CD4-positive, alpha-beta T cell treated with Interleukin-15 for 4 hours (primary cell): Measurements from ENCODE around the gene WASF2.
"Not testable (repeated sequence)": the region's sequence is repeated elsewhere in the genome, so short reads cannot be mapped to it uniquely, and the experiment has no call there.

ENCODE experiments used
- DNase-seq: peaks from one replicate; pipeline ENCODE4 v3.0.0-alpha.2; 2020; ENCODE audit warnings: low spot score

The WASF2 gene

DNA sequence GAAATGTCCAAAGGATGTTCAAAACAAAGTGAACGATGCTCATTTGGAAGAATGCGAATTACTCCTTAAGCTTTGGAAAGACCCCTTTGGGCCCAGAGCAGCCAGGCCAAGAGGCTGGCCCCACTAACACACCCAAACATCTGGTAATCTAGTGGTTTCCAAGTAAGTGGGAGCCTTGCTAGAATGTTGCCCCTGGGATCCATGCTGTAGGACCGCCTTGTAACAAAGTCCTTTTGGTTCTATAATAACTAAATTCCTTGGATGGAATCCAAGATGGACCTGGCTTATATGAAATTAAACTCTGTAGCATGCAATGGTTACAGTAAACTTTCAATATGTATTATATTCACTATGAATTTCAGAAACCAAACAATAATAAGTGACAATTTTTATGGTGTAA, 72.3 kb downstream of the WASF2 start:
- DNase-seq, result no peak

GRCh38 chr1:27416387-27417111, 73.4 kb downstream of the WASF2 start:
- peak; percentile 77 for DNase-seq

DNA sequence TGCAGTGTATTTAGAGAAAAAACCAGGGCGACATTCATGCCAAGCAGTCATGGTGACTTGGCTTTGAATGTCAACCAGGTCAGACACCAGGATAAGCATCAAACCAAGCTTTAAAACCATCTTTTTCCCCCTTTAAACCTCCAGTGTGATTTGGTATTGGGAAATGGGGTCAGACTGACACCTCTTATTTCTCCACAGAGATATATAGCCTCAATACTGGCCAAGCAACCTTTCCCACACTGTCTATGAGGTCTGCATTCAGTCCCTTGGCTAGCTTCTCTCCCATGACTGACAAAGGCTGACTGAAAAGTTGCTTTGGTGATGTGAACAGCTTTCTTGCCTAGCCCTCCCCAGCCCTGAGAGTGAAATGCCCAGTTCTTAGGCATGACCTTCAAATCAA, 75.9 kb downstream of the WASF2 start:
- DNase-seq, result no peak

- DNase-seq, result no peak
Observed at GRCh38 chr1:27413004-27413403, 77.0 kb downstream of the WASF2 start.

- DNase-seq, result no peak
Observed at GRCh38 chr1:27412502-27412901, 77.5 kb downstream of the WASF2 start.

GRCh38 chr1:27410709-27411108, 79.3 kb downstream of the WASF2 start:
- DNase-seq, result no peak

DNA sequence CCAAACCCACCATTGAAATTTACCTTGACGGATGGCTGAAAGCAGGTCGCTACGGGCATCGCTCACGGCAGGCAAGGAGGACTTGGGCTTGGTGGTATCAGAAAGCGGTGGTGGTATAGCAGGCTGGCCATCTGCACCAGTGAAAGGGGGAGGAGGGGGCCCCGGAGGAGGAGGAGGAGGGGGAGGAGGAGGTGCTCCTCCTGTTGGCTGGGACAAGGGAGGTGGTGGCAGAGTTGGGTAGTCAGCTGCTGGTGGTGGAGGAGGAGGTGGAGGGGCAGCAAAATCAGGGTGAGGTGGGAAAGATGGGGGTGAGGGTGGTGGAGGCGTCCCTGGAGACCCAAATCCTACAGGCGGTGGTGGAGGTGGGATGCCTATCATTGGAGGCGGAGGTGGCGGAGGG, 80.3 kb downstream of the WASF2 start:
- DNase-seq, result no peak

- DNase-seq, result no peak
Observed at GRCh38 chr1:27408151-27408550, 81.8 kb downstream of the WASF2 start.

DNA sequence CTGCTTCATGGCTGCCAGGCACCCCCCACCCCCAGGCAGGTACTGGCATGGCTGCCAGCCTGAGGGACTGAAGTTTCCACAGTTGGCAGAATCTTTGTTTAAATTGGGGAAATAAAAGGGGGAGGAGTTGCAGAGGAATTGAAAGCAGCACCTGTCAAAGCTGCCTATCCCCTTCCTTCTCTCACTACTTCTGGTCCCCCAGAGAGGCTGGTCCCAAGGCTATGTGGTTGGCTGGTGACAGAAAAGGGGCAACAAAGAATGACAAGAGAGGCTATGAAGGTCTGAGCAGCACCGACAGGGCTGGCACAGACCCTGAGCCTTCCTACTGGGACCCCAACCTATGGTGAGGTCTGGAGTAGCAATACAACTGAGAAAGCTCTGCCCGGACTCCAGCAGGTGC, 83.2 kb downstream of the WASF2 start:
- DNase-seq, result not testable (repeated sequence)

DNA sequence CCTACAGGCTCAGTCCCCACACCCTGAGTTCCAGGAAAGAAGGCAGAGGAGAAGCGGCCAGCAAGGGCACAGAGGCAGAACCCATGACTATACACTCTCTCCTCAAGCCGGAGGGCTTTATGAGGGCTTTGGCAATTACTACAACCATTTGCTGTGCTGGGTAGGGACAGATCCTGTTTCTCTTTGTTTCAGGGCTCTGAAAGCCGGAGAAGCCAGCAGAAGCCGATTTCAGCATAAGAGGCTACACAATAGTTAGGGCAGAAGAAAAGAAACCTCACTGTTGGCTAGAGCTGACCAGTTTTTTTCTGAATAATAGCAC, 83.6 kb downstream of the WASF2 start:
- DNase-seq, result no peak

GRCh38 chr1:27405598-27406361, 84.2 kb downstream of the WASF2 start:
- not testable (repeated sequence) for DNase-seq

GRCh38 chr1:27405074-27405473, 84.9 kb downstream of the WASF2 start:
- DNase-seq, result no peak

- DNase-seq, result no peak
Observed at GRCh38 chr1:27403931-27404330, 86.0 kb downstream of the WASF2 start.

- peak; percentile 11 for DNase-seq
Observed at GRCh38 chr1:27403065-27403726, 86.8 kb downstream of the WASF2 start.

DNA sequence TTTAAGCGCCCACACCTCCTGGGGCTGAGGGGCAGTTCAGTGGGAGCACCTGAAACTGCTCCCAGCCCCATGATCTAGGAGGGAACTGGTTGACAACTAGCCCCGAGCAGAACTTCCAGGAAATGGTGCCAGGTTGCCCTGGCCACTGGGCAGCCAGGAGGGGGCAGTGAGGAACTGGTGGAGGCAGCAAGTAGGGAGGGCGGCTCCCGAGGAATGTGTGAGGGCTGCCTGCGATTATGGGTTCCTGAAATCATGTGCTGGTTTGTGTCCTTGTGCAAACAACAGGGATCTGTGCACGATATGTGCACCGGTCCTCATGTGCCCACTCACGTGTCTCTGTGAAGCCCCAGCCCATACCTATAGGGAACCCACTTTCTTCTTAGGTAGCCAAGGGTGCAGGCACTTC, 87.6 kb downstream of the WASF2 start:
- DNase-seq, result no peak

DNA sequence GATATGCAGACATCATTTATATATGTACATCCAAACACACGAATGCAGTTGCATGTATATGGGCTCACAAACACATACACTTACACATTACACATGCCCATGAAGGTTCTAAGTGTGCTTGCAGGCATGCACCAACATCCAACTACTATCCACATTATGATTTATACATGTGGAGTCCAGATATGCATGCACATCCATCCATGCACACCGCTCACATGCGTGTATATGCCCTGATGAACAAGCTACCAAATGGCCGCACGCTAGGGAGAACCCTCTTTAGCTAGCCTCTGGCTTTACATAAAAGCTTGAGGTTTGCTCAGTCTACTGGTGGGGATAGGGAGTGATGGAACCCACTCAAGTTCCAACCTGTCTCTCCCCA, 89.0 kb downstream of the WASF2 start:
- no peak for DNase-seq

DNA sequence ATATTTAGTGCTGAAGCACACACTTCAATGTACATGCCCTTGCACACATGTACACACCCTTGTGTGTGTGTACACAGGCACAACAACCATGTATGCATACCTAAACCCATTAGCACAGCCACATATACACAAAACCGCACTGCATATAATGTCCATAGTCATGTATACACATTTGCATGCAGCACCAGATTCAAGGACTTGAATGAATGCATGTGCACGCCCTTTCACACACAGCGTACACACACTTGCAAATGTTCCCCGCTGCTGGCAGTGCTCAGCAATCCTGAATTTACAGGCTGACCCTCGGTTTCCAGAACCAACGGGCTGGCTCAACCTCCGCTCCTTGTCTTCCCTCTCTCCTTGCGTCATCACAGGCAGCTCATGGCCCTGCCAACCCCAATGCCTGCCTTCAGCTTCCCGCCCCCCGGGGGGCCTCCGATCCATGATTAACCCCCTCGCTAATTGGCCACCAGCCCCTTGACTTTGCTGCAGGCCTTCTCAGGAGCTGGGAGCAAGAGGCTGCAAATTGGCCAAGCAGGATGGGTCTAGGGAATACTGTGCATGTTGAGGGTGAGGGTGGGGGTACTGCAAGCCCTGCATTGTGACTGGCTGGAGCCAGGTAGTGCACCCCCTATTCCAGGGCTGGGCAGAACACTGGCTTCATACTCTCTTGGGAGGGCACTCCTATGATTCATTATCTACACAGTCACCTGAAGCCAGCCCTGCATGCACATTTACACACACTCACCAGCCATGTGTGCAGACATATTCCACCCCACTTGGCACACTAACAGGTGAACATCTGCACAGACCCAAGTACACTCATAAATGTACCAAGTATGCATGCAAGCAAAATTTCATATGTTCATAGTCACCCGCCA, 89.6 kb downstream of the WASF2 start:
- no peak for DNase-seq

- DNase-seq, result no peak
Observed at GRCh38 chr1:27399251-27400025, 90.5 kb downstream of the WASF2 start.

DNA sequence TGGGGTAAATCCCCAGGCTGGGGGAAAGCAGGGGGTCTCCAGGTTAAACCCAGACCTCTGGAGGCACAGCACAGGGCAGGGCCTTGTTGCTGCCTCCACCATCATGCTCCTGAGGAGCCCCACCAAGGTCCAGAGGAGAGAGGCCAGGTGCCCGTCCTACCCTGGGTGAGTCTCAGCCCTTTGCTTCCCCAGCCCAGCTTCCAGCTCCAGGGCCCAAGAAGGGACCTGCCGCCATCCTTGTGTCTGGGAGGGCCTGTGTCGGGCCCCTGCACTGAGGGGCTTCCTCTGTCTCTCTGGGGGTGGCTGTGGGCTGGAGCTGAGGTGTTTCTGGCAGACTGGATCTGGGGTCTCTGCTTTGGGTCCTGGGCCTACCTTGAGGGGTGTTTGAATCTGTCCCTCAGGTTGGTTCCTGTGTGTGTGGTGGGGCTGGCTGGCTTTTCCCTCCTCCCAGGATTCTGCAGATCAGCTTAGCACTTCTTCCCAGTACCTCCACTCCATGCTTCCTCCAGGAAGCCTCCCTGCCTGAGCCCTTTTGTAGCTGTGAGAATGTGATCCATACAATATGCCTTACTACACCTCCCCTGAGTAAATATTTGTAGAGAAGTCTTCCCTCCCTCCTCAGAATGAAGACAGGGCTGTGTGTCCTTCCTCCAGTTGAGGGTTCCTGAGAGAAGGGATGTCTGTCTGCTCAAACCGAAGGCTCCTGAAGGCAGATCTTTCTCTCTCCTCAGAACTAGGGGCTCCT, 91.4 kb downstream of the WASF2 start:
- no peak for DNase-seq

GRCh38 chr1:27397749-27398148, 92.2 kb downstream of the WASF2 start:
- no peak for DNase-seq

DNA sequence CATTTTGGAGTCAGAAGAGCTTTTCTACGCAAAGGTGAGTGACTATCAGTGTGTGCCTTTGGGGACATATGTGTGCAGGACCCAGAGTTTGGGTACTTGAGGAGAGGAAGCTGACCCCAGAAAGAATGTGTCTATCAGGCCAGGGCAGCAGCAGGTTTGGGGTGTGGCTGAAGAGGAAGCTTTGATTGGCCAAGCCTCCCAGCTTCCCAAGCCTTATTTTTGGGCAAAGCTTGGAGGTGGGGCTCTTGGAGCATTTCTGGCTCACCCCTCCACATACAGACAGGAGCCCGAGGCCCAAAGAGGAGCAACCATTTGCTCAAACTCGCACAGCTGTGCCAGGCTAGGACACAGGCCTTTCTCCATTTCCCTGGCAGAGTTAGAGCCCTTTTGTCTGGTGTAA, 92.9 kb downstream of the WASF2 start:
- no peak for DNase-seq
